Lung (tissue), 12 donors: ENCODE results near the gene DRAM1. TPM values are rescaled to one million over a fixed set of nuclear protein-coding genes. Genes with fewer than 3 reads are reported as not detected.

Experiments
- ATAC-seq: fragments of 200-7000 bp; cut with Tn5 transposase; one replicate; pipeline ENCODE4 v1.9.1; 2020; ENCODE audit warnings: moderate number of reproducible peaks; ENCODE audit not compliant: insufficient read depth, low FRiP score
- DNase-seq, 3 donors: peaks; one replicate each; pipeline ENCODE4 v3.0.0-alpha.2; 2013 to 2017
- H3K27ac ChIP-seq, 2 donors: one replicate each; pipeline ENCODE4 v1.5.1; 2013; ENCODE audit warnings: mild to moderate bottlenecking in 2 of 2, moderate library complexity in 2 of 2, control low read depth in 1 of 2, inconsistent platforms in 1 of 2, low read depth in 1 of 2, low read length in 1 of 2
- H3K27me3 ChIP-seq, 3 donors: one replicate each; pipeline ENCODE4 v1.5.1; 2013; ENCODE audit warnings: low read length in 2 of 3; ENCODE audit not compliant: control insufficient read depth in 3 of 3, insufficient read depth in 3 of 3
- H3K36me3 ChIP-seq, 4 donors: one replicate each; pipeline ENCODE4 v1.5.1; 2013; ENCODE audit warnings: low read length in 4 of 4, mild to moderate bottlenecking in 1 of 4, moderate library complexity in 1 of 4; ENCODE audit not compliant: control insufficient read depth in 4 of 4, insufficient read depth in 4 of 4
- H3K4me1 ChIP-seq, 5 donors: one replicate each; pipeline ENCODE4 v1.5.1; 2013; ENCODE audit warnings: low read length in 5 of 5, mild to moderate bottlenecking in 2 of 5, moderate library complexity in 1 of 5; ENCODE audit not compliant: control insufficient read depth in 5 of 5, insufficient read depth in 5 of 5
- H3K4me3 ChIP-seq: one replicate; pipeline ENCODE4 v1.5.1; 2013; ENCODE audit warnings: mild to moderate bottlenecking, control low read depth, moderate library complexity
- H3K9ac ChIP-seq, 2 donors: one replicate each; pipeline ENCODE4 v1.5.1; 2013; ENCODE audit warnings: low read length in 2 of 2, control low read depth in 1 of 2; ENCODE audit not compliant: insufficient read depth in 1 of 2
- H3K9me3 ChIP-seq, 4 donors: one replicate each; pipeline ENCODE4 v1.5.1; 2013; ENCODE audit warnings: low read length in 3 of 4, mild to moderate bottlenecking in 1 of 4, moderate library complexity in 1 of 4; ENCODE audit not compliant: control insufficient read depth in 4 of 4, insufficient read depth in 3 of 4
- WGBS, 2 donors: extraction: QIAGEN DNeasy Blood & Tissue Kit; methylation state at CpG; one replicate each; pipeline ENCODE4 v1.1.7; 2013; 5-methylcytosine and 5-hydroxymethylcytosine counted together
- polyA plus RNA-seq, 2 donors: library from polyadenylated mRNA; stranded (reverse); fragments of 200-250 nt; gene quantifications; one replicate each; pipeline ENCODE4 v1.2.1, GENCODE V29; 2013
- total RNA-seq, 2 donors: library from RNA; depleted of rRNA in 1 of 2; stranded (reverse); fragments of >200 nt in 1 of 2; gene quantifications; one replicate each; pipeline ENCODE4 v1.2.1, GENCODE V29; 2014 to 2021
- TF ChIP-seq, protein P1 (sequence below): IDR thresholded peaks from 2 replicates; pipeline ENCODE4 v1.5.1; 2012; ENCODE audit warnings: mild to moderate bottlenecking; ENCODE audit errors: control extremely low read depth, extremely low read depth
- donor health status: control.
- donor health status: control.
- donor health status: Bipolar disorder and iron deficiency.
- donor health status: healthy.
- donor health status: DM: yes; HTN: yes; CAD: no.

DRAM1 gene
- total and polyA plus RNA-seq, 4 donors, result 64.5 to 95.2 (median 74.7) TPM

DNA sequence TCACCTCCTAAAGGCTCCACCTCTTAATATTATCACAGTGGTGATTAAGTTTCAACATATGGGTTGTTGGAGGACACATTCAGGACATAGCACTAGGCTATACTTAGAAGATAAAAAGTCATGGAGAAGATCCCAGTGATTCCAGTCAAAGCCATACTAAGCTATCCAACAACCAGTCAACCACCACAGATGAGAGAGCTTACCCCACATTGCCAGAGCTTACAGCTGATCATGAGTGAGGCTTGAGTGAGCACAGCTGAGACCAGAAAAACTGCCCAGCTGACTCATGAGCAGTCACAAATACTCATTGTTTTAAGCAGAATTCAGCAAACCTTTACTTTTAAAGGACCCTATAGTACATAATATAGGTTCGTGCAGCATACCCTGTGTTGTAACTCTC is 85.1 kb downstream of the DRAM1 start:
- Histone ChIP-seq H3K9me3 (peaks cover 0 to 3% (median 0%) of the 10 kb centered on the region in 4 donors), H3K9ac (no peak overlapping the region), H3K36me3 (no peaks in the 10 kb centered on the region), H3K27me3 (no peaks in the 10 kb centered on the region), H3K4me1 (peaks cover 0 to 7% (median 0%) of the 10 kb centered on the region in 5 donors), H3K27ac (no peak overlapping the region), H3K4me3 (no peak overlapping the region)
- peak; percentile 65 to 88 (median 77) for DNase-seq
- ATAC-seq, result peak; percentile 48
- TF ChIP-seq, protein P1, sequence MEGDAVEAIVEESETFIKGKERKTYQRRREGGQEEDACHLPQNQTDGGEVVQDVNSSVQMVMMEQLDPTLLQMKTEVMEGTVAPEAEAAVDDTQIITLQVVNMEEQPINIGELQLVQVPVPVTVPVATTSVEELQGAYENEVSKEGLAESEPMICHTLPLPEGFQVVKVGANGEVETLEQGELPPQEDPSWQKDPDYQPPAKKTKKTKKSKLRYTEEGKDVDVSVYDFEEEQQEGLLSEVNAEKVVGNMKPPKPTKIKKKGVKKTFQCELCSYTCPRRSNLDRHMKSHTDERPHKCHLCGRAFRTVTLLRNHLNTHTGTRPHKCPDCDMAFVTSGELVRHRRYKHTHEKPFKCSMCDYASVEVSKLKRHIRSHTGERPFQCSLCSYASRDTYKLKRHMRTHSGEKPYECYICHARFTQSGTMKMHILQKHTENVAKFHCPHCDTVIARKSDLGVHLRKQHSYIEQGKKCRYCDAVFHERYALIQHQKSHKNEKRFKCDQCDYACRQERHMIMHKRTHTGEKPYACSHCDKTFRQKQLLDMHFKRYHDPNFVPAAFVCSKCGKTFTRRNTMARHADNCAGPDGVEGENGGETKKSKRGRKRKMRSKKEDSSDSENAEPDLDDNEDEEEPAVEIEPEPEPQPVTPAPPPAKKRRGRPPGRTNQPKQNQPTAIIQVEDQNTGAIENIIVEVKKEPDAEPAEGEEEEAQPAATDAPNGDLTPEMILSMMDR, result no peak
- WGBS, 2 donors, result 80 to 84% methylated on average over 1 of the region's 1 CpG

DNA sequence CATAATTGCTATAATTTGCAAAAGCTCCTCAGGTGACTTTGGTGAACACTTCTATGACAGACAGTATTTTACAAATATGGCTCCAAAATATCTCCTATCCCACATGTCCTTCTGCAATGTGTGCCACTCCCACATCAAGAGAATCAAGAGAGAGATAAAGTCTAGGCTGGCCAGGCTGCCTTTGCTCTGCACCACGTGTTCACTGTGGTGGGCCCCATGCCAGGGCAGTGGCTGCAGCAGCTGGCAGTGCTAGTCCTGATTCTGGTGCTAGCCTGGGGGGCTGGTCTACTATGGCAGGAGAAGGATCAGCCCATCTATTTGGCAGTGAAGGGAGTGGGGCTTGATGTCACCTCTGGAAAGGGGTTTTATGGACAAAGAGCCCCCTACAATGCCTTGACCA is 86.3 kb downstream of the DRAM1 start:
- no peak for ATAC-seq
- peaks cover 0 to 3% (median 0%) of the 10 kb centered on the region in 4 donors for H3K9me3 ChIP-seq
- peaks cover 0 to 7% (median 0%) of the 10 kb centered on the region in 5 donors for H3K4me1 ChIP-seq
- H3K27ac ChIP-seq, result no peak overlapping the region
- WGBS, 2 donors, result 24 to 43% methylated on average over 1 of the region's 1 CpG
- TF ChIP-seq, protein P1, result no peak
- H3K36me3 ChIP-seq, result no peaks in the 10 kb centered on the region
- no peak overlapping the region for H3K9ac ChIP-seq
- no peak overlapping the region for H3K4me3 ChIP-seq
- H3K27me3 ChIP-seq, result no peaks in the 10 kb centered on the region
- no peak for DNase-seq

GRCh38 chr12:101966496-101966895 is 89.1 kb downstream of the DRAM1 start:
- no peak for DNase-seq
- Histone ChIP-seq H3K9me3 (peaks cover 0 to 4% (median 0%) of the 10 kb centered on the region in 4 donors), H3K27me3 (no peaks in the 10 kb centered on the region), H3K9ac (no peak overlapping the region), H3K36me3 (no peaks in the 10 kb centered on the region), H3K4me1 (peaks cover 0 to 7% (median 0%) of the 10 kb centered on the region in 5 donors), H3K4me3 (no peak overlapping the region), H3K27ac (no peak overlapping the region)
- ATAC-seq, result no peak
- 96 to 100% methylated on average over 1 of the region's 1 CpG for WGBS, 2 donors
- TF ChIP-seq, protein P1, result no peak

- H3K27ac ChIP-seq, result no peak overlapping the region
- no peaks in the 10 kb centered on the region for H3K36me3 ChIP-seq
- ATAC-seq, result no peak
- H3K9ac ChIP-seq, result no peak overlapping the region
- H3K9me3 ChIP-seq, result peaks cover 0 to 5% (median 0%) of the 10 kb centered on the region in 4 donors
- 43 to 64% methylated on average over 4 of the region's 4 CpGs for WGBS, 2 donors
- TF ChIP-seq, protein P1, result no peak
- DNase-seq, result no peak
- H3K4me1 ChIP-seq, result peaks cover 0 to 5% (median 0%) of the 10 kb centered on the region in 5 donors
- no peak overlapping the region for H3K4me3 ChIP-seq
- no peaks in the 10 kb centered on the region for H3K27me3 ChIP-seq
These were observed 90.1 kb downstream of the DRAM1 start for GRCh38 chr12:101967506-101967905.
